HuH-7 (cell line): ENCODE measurements around the gene WDR20.
A peak's percentile ranks its signal among the peaks of the same experiment; 100 is the strongest.

Experiments
- DNase-seq: peaks from one replicate; pipeline ENCODE4 v3.0.0; 2011; ENCODE audit warnings: low spot score

WDR20 gene

GRCh38 chr14:102197317-102197853 is 57.7 kb downstream of the WDR20 start:
- no peak for DNase-seq

GRCh38 chr14:102200690-102201352 is 61.1 kb downstream of the WDR20 start:
- no peak for DNase-seq

GRCh38 chr14:102201353-102201738 is 61.6 kb downstream of the WDR20 start:
- DNase-seq: no peak

GRCh38 chr14:102201776-102202175 is 62.1 kb downstream of the WDR20 start:
- DNase-seq: no peak

GRCh38 chr14:102202944-102203343 is 63.2 kb downstream of the WDR20 start:
- DNase-seq: no peak

- DNase-seq: no peak
Measured at GRCh38 chr14:102203382-102203781, 63.7 kb downstream of the WDR20 start.

- DNase-seq: no peak
Measured at GRCh38 chr14:102205560-102205959, 65.9 kb downstream of the WDR20 start.

GRCh38 chr14:102206918-102207317 is 67.2 kb downstream of the WDR20 start:
- no peak for DNase-seq

- DNase-seq: no peak
Measured at GRCh38 chr14:102207831-102208365, 68.2 kb downstream of the WDR20 start.

- no peak for DNase-seq
Measured at GRCh38 chr14:102208741-102209140, 69.0 kb downstream of the WDR20 start.

GRCh38 chr14:102209224-102209966 is 69.7 kb downstream of the WDR20 start:
- peak; percentile 59 for DNase-seq

- DNase-seq: no peak
Measured at GRCh38 chr14:102210421-102211042, 70.8 kb downstream of the WDR20 start.

- DNase-seq: no peak
Measured at GRCh38 chr14:102211240-102211639, 71.5 kb downstream of the WDR20 start.

GRCh38 chr14:102212356-102212755 is 72.7 kb downstream of the WDR20 start:
- DNase-seq: no peak

- DNase-seq: no peak
Measured at GRCh38 chr14:102212845-102213244, 73.1 kb downstream of the WDR20 start.

- no peak for DNase-seq
Measured at GRCh38 chr14:102213470-102213869, 73.8 kb downstream of the WDR20 start.

GRCh38 chr14:102213984-102214658 is 74.4 kb downstream of the WDR20 start:
- DNase-seq: no peak

GRCh38 chr14:102215071-102215470 is 75.4 kb downstream of the WDR20 start:
- DNase-seq: no peak

- DNase-seq: no peak
Measured at GRCh38 chr14:102215576-102216250, 76.0 kb downstream of the WDR20 start.

- DNase-seq: no peak
Measured at GRCh38 chr14:102217399-102217798, 77.7 kb downstream of the WDR20 start.

GRCh38 chr14:102217987-102218421 is 78.3 kb downstream of the WDR20 start:
- DNase-seq: no peak
